ENCODE results near the gene RBMS3. TPM values are rescaled to one million over a fixed set of nuclear protein-coding genes. Genes with fewer than 3 reads are reported as not detected.

Gene RBMS3
- total RNA-seq, 1 donor from 2014 or later: 23.7 TPM

DNA sequence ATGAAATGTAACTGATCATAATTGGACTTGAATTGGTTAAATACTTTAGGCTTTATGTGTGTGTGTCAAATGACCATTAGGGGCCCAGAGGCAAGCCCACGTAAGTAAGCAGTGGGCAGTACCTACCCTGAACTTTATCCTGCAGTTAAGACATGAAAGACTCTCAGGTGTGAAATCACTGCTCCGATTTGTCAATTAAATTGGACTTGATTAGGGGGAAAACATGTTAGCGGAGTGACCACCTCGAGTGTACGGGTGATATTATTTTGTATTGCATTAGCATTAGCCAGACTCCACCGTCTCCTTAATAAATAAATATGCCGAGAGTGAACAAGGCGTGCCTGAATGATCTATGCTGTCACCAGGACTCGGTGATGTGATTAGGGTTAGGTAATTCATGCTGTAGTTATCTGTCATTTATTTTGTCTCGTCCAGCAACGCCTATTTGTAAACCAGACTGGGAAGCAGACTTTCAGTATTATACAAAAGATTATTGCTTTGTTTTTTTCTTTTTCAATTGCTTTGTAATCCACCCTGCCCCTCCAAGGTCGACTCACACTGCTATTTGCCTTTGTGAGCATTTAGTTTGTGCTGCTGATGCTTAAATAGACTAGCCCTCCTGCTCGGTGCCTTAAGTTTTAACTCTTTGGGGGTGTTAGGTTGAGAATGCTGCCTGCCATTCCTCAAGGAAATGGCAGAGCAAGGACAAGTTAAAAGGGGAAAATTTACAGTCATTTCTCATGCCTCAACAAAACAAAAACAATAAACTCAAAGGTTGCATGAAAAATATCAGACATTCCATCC lies 1.8 kb downstream of the RBMS3 start:
- DNase-seq (ENCODE audit: low read depth): no peak
- TF ChIP-seq, protein P1, sequence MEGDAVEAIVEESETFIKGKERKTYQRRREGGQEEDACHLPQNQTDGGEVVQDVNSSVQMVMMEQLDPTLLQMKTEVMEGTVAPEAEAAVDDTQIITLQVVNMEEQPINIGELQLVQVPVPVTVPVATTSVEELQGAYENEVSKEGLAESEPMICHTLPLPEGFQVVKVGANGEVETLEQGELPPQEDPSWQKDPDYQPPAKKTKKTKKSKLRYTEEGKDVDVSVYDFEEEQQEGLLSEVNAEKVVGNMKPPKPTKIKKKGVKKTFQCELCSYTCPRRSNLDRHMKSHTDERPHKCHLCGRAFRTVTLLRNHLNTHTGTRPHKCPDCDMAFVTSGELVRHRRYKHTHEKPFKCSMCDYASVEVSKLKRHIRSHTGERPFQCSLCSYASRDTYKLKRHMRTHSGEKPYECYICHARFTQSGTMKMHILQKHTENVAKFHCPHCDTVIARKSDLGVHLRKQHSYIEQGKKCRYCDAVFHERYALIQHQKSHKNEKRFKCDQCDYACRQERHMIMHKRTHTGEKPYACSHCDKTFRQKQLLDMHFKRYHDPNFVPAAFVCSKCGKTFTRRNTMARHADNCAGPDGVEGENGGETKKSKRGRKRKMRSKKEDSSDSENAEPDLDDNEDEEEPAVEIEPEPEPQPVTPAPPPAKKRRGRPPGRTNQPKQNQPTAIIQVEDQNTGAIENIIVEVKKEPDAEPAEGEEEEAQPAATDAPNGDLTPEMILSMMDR (IDR thresholded peaks at IDR 0.05; ENCODE audit: insufficient read depth, low read length, poor library complexity, severe bottlenecking): no peak
- peak overlapping the region; percentile 60 for H3K4me3 ChIP-seq (ENCODE audit: low read depth, low read length)
- no peaks in the 10 kb centered on the region for H3K27me3 ChIP-seq (ENCODE audit: control insufficient read depth, insufficient read depth, low read length)
- no peaks in the 10 kb centered on the region for H3K36me3 ChIP-seq (ENCODE audit: control insufficient read depth, insufficient read depth, low read length)

DNA sequence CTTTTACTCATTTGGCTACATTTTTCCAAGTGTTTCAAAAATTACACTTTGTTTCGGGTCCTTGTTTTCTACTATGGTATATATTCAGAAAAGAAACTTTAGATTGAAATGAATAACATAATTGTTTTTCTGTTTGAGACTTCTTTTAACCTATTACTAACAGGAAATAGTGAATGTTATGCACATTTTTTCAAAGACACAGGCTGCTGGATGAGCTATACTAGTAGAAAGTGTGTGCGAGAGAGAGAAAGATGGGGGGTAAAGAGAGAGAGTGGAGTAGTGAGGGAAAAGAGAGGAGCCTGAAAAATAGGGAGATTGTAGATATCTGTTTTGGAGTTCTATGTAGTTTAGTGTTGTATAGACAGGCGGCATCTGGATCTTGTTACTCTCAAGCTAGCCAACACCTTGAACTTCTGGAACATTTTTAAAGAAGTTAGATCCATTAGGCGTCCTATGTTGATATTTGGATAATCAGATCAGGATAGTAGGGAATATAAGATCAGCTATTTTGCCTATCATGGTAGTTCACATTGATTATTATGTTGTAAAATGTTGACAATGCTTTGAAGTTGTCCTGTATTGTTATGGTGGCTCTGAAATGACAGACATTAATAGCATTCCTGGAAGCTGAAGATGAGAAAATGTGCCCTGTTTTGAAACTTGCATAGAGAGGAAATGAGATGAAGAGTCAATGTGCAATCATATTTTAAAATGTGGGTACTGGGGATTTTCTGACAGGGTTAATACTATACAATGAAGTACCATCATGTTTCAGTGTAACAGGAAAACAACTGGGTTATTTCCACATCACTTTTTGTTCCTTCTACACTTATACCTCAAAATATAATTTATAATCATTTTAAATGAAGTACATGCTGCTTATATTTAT lies 2.6 kb downstream of the RBMS3 start:
- TF ChIP-seq, protein P1 (IDR thresholded peaks at IDR 0.05; ENCODE audit: insufficient read depth, low read length, poor library complexity, severe bottlenecking): no peak

DNA sequence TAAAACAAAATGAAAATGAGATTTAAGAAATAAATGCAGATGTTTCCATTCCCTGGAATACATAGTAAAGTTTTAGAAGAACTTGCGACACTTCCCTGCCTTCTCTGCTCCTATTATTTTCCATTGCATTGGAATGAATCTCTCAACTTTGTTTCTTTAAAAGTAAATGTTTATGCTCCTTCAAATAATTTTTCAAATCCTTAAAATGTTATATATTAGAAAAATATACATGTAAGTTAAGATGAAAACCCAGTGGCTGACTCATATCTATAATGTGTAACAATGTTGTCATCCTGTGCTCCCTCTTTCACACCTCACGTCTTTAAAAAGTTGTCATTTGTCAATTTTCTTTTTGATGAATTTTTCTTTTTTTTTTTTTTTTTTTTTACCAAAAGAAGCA lies 3.6 kb downstream of the RBMS3 start:
- no peak for DNase-seq (ENCODE audit: low read depth)

More for the DNA sequence above, 2.6 kb downstream of the RBMS3 start:
- DNase-seq (ENCODE audit: low read depth): no peak
- H3K27me3 ChIP-seq (ENCODE audit: control insufficient read depth, insufficient read depth, low read length): no peaks in the 10 kb centered on the region
- H3K4me3 ChIP-seq (ENCODE audit: low read depth, low read length): peak overlapping the region; percentile 60
- no peaks in the 10 kb centered on the region for H3K36me3 ChIP-seq (ENCODE audit: control insufficient read depth, insufficient read depth, low read length)

DNA sequence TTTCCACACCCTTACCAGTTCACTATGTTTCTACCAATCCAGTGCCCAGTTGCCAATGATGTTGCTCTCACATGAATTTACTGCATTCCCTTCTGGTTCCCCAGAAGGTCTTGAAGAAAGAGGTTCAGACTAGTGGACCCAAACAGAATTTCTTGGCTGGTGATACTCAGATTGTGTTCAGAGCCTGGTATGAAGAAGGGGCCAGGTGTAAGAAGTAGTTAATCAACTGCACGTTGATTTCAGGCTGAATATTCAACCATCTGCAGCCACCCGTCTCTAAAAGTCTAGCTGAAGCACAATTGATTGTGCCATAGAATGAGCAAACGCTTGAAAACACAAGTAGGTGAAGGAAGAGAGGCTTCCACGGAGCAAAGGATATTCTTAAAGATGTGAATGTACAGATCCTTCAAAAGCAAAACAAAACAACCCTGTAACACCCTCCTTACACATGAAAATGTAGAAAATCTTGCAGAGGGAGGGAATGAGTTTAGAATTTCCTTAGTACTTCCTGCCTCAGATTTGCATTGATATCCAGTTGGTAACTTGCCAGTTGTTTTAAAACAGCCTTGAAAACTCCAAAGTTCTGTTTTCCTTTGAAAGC lies 4.7 kb downstream of the RBMS3 start:
- DNase-seq (ENCODE audit: low read depth): no peak
- no peaks in the 10 kb centered on the region for H3K36me3 ChIP-seq (ENCODE audit: control insufficient read depth, insufficient read depth, low read length)
- peak overlapping the region; percentile 1 for H3K4me3 ChIP-seq (ENCODE audit: low read depth, low read length)
- no peaks in the 10 kb centered on the region for H3K27me3 ChIP-seq (ENCODE audit: control insufficient read depth, insufficient read depth, low read length)
- TF ChIP-seq, protein P1 (IDR thresholded peaks at IDR 0.05; ENCODE audit: insufficient read depth, low read length, poor library complexity, severe bottlenecking): no peak

More for the DNA sequence above, 3.6 kb downstream of the RBMS3 start:
- H3K4me3 ChIP-seq (ENCODE audit: low read depth, low read length): no peak overlapping the region
- no peaks in the 10 kb centered on the region for H3K27me3 ChIP-seq (ENCODE audit: control insufficient read depth, insufficient read depth, low read length)
- TF ChIP-seq, protein P1 (IDR thresholded peaks at IDR 0.05; ENCODE audit: insufficient read depth, low read length, poor library complexity, severe bottlenecking): no peak
- no peaks in the 10 kb centered on the region for H3K36me3 ChIP-seq (ENCODE audit: control insufficient read depth, insufficient read depth, low read length)

DNA sequence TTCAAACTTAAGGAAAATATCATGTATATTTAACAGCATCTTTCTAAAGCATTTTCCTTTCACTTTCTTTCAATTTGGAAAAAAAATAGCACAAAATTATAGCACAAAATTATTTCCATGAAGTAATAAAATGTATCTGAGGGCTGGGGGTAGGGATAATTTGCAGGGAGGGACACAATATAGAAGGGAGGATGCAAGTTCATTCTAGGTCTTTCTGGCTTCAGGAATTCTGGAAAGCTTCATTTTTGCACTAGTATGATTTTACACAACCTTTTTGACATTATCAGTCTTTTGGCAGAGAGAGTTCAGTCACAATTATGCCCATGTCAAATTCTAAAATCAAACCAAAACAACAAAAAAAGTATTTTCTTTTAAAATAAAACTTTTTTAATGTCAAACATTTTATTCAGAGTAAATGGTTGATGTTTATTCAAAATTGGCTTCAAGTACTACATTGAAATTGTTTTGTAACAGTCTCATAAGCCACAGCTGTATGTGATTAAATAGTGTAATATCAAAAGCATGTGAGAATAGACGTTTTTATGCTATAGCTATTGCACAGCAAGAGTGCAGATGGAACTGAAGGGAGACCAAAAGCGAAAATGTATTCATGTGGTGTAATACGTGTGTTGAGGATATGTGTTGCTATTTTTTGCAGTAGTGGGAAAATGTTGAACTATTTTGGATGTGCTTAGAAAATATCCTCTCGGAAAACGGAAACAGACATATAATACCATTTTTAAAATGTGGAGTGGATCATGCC lies 5.8 kb downstream of the RBMS3 start:
- DNase-seq (ENCODE audit: low read depth): no peak
- Histone ChIP-seq H3K36me3 (ENCODE audit: control insufficient read depth, insufficient read depth, low read length) (no peaks in the 10 kb centered on the region), H3K27me3 (ENCODE audit: control insufficient read depth, insufficient read depth, low read length) (no peaks in the 10 kb centered on the region), H3K4me3 (ENCODE audit: low read depth, low read length) (no peak overlapping the region)
- TF ChIP-seq, protein P1 (IDR thresholded peaks at IDR 0.05; ENCODE audit: insufficient read depth, low read length, poor library complexity, severe bottlenecking): no peak
